ENCODE results near the gene SERPINB5.

Gene SERPINB5

DNA sequence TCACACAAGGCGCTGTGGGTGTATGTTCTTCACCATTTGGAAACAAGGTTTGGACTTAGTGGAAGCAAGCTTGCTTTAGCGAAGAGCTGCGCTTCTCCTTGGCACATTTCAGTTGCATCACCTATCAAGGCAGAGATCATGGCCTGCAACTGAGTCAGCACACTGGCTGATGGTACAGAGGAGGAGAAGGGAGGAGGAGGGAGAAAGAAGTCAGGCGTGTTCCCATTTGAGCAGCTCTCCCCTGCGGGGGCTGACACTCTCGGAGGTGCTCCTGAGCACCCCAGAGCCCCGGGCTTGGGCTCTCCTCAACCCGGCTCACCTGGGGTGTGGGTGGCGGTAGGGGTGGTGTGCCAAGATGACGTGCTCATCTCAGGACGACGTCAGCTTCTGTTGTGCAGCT, 6.0 kb upstream of the SERPINB5 start:
- DNase-seq (ENCODE audit: low read depth) = no peak

DNA sequence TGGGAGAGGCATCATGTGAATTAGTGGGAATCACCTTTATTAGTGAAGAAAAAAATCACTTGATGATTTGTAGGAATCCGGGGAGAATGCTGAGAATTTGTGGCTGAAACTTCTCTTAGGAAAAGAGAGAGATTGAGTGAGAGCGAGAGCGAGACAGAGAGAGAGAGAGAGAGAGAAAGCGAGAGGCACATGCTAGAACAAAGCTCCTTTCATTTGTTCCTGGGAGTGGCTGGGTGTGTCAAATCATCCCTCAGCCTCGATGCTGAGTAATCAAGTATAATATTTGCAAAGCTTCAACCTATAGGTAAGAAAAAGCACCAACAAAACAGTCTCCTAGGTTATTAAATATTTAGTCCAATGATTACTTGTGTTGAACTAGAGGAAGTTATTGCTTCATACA, 4.4 kb upstream of the SERPINB5 start:
- DNase-seq (ENCODE audit: low read depth) = no peak

DNA sequence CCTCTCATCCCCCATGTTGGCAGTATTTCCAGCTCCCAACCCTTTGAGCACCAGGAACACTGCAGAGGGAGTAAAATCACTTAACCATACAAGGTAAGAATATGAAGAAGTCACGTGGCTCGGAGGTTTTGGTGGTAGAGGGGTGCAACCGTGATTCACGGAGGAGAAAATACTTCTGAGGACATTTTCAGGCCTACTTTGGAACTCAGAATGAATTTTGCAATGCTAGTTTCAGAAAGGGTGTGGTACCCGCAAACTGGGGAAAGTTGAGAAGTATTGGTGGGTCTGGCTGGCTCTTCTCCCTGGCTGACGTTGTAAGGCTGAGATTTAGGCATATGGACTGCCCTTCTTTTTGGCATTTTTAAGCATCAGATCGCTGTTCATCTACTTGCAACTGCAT, 442 bp downstream of the SERPINB5 start:
- DNase-seq (ENCODE audit: low read depth) = no peak

DNA sequence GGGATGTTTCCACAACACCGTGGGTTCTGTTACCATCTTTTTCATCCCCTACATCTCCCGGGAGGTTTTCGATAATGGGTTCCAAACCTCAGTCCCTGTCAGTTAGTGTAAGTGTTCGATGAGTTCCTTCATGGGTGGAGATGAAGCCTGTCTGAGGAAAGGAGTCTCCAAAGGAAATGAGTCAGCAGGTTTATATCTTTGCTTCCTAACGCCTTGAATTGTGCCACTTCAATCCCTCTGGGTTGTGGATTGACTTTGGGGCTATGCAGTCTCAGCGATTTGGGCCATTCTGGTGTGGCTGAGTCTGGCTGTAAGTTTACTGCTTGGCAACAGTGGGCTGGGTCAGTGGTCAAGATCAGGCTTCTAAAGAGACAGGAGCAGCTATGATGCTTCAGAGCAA, 1.2 kb downstream of the SERPINB5 start:
- no peak for DNase-seq (ENCODE audit: low read depth)

DNA sequence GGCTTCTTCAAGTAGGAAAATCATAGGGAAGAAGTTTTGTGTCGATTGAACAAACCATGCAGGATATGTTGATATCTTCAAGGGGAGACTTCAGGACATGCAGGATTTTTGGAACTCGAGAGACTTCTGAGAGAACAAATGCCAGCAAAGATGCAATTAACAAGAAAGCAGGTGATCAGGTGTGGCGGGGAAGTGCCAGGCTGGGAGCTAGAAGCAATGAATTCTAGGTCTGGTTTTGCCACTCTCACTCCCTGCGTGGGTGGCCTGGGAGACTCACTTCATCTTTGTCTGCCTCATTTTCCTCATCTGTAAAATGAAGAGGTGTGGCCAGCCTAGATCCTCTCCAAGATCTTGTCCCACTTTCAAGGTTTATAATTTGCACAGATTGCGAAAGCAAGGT, 3.1 kb downstream of the SERPINB5 start:
- no peak for DNase-seq (ENCODE audit: low read depth)

DNA sequence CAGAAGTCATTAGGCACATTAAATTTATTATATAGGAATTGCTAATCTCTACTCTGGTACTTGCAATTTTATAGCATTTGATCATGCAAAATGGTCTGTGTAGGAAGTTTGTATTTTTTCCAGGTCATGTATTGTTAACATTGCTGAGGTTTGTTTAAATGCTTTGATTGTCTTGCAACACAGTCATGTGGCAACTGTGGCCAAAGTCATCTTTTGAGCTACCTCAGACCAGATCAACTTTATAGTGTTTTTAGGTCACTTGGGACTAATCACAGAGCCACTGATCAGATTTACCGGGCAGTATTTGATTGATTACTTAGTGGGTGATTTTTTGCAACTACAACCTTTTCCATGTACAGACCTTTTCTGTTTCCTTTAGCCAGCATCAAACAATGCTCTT, 3.7 kb downstream of the SERPINB5 start:
- no peak for DNase-seq (ENCODE audit: low read depth)

DNA sequence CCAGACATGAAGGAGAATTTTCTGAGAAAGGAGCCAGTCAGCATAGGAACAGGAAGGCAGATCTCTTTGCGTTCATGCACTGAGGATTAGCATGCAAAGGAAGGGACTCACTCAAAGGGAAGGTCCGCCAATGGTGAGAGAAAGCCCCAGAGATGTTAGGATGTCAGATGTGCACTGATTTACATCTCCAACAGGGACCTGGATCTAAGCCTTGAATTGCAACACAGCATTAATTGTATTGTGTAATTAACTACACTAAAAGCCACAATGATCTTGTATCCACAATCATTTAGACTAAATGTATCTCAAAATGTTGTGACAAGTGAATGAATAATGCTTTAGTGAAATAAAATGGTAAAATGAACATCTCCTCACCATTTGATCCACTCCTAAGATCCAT, 4.2 kb downstream of the SERPINB5 start:
- DNase-seq (ENCODE audit: low read depth) = no peak

DNA sequence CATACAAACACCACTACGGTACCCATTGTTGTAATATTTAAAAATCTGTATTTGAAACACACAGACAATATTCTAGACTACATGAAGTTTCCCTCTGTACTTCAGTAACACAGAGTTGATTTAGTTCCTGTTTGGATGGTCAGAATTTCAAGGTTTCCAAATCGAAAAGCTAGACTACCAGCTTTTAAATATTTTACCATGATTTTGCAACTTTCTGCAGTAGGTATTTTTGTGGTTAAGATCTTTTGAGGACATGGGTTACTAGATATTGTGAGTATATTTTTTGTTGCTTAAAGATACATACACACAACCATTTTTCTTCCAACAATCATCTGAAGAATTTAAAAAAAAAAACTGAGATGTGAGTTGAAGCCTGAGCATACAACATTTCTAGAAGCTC, 10.9 kb downstream of the SERPINB5 start:
- no peak for DNase-seq (ENCODE audit: low read depth)

DNA sequence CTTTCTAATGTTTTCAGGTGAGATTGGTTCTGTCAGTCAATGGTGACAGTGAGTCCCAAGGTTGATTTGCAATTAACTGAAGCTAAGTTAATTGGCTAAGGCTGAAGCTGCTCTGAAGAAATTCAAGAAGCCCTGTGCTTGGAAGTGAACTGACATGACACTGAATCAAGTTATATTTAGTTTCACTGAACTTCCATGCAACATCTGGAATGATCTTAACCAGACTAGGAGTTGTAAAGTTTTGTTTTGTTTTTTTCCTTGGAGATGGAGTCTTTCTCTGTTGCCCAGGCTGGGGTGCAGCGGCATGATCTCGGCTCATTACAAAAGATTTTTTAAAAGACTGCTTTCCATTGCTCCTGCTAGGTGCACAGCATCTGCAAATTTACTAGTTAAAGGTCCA, 11.4 kb downstream of the SERPINB5 start:
- DNase-seq (ENCODE audit: low read depth) = no peak

DNA sequence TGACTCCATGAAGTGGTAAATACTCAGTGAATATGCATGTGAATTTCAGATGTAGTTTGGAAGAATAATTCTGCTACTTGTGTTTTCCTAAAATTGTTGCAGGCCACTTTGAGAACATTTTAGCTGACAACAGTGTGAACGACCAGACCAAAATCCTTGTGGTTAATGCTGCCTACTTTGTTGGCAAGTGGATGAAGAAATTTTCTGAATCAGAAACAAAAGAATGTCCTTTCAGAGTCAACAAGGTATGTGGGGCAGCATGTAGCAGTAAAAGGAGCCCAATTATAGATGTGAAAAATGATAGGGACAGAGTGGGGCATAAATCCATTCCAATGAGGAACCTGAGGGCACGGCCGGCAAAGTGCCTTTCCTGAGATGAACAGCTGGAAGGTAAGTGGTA, 16.1 kb downstream of the SERPINB5 start:
- DNase-seq (ENCODE audit: low read depth) = no peak

DNA sequence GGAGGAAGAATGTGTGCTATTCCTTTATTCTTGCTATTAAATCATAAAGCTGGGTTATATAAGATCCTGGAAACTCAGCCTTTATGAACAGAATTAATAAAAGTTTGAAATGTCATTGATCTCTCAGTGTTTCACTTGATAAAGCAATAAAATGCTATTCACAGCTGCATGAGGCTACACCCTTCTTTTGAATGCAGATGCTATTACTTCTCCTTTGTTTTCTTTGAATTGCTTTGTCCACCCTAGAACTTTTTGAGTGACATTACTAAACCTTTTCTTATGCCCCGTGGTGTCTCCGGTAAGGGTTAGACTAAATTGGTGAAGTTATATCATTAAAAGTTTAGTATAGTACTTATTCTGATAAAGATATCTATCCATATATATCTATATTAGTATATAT, 18.9 kb downstream of the SERPINB5 start:
- DNase-seq (ENCODE audit: low read depth) = no peak

DNA sequence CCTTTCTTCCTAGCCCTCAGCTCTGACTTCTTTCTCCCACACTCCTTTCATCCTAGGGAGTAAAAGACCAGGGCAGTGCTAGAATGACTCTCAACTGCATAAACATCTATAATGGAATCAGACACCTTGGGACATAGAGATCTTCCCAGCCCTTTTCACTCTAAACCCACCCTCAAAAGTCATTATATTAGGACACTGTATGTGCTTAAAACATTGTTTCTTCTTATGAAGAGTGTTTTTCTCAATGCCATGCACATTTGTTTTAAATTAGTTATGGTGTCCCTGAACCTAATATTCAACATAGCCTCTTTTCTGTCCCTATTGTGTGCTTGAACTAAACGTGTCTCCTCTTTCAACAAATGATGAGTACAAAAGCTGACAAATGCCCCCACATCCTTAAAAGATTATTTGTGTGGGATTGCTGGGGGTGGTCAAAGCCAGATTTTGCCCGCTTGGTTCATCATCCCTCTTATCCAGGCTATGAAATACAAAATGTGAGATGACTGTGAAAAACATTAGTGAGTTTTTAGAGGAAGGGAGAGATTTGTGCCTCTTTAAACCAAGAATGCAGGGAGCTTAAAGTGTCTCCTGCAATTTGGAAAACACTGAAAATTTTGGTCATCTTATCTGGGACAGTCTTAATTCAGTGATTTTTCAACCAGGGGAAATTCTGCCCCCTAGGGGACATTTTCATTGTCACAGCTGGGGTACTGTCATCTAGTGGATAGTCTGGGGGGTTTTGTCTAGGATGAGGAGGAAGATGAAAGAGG, 29.0 kb downstream of the SERPINB5 start:
- no peak for DNase-seq (ENCODE audit: low read depth)

DNA sequence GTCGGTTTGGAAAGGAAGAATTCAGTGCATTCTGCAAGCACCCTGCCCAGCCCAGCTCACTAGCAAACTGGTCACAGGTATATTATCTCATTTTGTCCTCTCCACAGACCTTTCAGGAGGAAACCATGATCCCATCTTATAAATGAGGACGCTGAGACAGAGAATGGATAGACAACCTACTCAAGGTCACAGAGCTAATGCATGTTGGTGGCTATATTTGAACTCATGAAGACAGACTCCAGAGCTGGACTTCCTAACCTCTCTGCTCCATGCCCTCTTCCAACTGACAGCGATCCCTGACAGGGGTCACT, 29.5 kb downstream of the SERPINB5 start:
- DNase-seq (ENCODE audit: low read depth) = no peak

DNA sequence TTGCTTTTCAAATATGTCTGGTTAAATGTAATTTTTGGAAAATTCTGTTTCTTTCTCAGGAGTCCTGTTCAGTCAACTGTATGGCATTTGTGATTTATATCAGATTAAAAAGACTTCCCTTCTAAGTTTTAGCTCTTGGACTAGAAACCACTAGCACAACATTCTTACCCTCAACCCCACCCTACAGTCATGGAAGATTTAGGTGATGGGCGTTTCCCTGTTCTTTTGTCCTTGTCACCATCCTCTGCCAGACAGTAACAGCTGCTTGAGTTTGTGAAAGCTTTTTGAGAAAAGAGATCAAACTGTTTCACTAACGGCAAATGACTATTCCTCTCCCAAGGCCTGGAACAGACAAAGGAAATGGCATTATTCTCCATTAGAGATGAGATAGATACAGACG, 31.8 kb downstream of the SERPINB5 start:
- DNase-seq (ENCODE audit: low read depth) = no peak

DNA sequence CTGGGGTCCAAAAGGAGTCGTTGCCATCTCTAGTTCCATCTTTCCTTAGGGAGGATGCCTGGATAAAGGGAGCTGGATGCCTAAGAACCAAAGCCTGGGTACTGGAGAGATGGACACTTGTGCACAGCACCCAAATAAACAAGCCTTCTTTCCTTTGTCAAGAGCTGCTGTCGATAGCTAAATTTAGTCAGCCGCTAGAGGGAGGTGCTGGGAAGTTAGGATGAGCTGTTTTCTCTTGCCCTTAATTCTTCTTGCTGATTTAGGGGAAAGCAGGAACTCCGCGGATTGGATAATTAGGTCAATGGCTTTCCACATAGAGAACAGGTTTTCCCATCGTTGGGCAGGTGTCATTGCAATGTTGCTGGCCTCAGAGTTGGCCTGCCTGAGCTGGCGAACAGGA, 34.5 kb downstream of the SERPINB5 start:
- DNase-seq (ENCODE audit: low read depth) = no peak

DNA sequence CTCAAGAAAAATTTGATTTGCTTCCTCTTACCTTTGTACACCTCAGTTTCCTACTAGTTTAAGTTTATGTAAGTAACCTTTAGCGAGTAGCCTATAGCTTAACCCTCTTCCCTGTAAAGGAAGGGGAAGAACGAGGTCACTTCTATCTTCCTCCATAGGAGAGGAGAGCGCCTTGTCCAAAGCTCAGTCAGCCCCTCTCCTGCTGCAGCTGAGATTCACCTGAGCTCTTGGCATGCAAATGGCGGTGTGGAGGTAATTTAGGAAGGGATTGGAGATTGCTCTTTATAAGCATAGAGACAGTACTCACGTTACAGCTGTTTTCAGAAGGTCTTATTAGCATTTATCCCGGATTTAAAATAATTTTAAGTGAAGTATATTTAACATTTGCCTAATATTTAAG, 37.6 kb downstream of the SERPINB5 start:
- no peak for DNase-seq (ENCODE audit: low read depth)

DNA sequence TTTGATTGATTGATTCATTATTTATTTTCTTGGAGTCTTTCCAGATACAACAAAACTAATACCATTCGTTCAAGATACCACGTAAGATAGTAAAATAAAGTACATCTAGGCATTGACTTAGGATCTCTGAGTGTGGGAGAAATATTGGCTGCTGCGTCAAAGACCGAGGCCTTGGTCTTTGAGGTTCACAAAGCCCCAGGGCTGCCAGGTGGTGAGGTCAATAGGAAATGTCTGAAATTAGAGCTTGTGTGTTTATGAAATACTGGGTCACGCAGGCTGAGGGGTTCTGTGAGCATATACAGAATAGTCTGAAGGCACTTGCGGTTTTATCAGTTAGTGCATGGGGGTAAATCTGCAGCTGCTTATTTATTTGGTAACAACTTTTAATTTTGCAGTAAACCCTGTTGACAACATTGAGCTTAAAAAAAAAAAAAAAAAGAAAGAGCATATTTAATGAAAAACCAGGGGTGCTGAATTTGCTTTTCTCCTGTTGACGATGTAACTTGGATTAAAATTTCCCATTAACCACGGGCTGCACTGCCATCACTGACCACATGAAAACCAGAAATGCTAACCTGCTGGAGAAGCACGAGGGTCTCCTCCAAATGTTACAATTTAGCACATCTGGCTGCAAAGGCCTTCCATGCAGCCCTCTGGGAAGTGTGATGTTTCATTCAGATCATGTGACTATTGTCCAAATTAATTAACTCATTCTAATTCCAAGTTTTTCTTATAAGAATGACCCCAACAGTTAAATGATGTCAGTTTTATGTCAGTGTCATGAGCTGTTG, 38.3 kb downstream of the SERPINB5 start:
- DNase-seq (ENCODE audit: low read depth) = no peak

DNA sequence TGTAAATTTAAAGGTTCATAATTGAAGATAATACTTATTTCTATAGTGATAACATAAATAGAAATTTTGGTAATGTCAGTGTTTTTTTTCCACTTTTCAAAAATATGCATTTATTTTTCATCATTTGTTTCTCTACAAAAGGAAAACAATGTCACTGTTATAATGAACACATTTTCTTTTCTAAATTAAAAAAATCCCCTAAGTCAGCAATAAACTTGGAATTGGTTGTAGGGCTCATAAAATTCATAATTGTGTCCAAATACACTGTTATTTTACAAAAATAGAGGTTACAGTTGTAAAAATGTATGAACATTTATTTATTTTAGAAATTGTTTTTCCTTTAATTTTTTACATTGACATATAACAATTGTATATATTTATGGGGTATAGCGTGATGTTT, 39.0 kb downstream of the SERPINB5 start:
- no peak for DNase-seq (ENCODE audit: low read depth)

DNA sequence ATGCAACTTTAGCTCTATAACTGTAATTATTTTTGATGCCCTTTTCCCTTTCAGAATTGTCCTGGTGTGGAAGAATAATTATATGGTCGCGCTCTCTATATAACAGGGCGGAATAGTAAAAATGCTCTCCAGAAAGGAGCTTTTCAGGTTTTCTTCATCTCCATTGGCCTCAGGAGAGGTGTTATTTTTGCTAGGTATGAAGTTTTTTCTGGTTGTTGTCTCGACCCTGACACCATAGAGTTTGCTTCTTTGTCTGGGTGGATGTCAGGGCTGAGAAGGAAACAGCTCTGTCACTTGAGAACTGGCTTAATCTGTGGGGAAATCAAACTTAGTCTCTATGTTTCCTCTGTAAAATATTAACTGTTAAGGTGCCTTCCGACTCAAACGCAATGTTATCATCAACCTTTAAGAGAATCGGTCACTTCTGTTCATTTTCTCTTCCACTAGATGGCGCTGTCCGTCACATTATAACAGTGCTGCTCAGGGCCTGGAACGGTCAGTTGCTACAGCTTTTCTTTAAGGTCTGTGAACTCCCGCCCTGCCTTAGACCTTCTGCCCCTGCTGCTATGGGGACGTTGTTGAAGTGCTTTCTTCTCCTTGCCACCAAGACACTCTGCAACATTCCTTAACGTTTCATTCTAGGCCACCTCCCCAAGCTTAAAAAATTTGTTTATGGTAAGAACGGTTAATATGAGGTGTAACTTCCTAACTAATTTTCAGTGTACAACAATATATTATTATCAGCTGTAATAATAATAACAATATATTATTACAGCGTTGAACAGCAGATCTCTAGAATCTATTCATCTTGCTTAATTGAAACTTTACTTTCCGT, 41.6 kb downstream of the SERPINB5 start:
- DNase-seq (ENCODE audit: low read depth) = peak; percentile 21

DNA sequence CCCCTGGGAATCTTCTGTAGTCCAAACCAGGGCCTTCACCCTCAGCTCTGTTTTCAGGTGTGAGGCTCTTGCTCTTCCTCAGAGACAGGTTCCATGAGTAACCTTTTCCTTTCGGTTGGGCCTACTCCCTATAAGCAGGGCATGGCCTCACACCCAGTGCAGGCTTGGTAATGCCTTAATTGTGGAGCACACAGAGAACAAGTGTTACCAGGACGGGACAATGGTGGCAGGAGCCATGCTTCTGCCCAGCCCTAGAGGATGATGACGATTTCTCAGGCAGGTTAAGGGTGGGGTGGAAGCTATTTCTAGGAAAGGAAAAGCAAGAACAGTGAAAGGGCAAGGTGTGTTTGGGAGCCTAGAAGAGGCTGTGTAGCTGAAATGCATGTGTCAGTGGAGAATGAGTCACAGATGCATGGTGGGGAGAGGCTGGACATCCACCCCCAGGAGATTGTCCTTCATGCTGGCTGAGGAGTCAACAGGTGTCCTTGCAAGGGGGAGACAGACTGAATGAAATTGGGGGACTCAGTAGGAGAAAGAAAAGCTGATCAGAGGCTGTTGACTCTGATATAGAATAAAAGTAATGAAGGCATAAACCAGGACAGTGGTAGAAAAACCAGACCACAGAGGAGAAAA, 43.4 kb downstream of the SERPINB5 start:
- DNase-seq (ENCODE audit: low read depth) = no peak

DNA sequence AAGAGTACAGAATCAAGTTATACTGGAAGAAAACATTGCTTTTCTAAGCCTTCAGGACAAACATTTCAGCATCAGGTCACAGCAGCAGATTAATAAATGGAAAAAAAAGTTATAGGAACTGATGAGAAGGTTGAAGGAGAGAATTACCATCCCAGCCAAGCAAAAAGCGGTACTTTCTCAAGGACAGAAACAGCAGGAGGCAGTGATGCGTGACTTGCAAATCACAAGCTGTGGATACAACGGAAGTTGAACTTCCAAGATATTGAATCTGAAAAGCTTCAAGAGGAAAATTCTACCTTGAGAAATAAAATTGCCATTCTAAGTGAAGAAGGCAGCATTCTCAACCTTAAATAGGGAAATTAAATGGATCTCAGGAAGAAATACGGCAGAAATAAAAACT, 46.9 kb downstream of the SERPINB5 start:
- DNase-seq (ENCODE audit: low read depth) = no peak

DNA sequence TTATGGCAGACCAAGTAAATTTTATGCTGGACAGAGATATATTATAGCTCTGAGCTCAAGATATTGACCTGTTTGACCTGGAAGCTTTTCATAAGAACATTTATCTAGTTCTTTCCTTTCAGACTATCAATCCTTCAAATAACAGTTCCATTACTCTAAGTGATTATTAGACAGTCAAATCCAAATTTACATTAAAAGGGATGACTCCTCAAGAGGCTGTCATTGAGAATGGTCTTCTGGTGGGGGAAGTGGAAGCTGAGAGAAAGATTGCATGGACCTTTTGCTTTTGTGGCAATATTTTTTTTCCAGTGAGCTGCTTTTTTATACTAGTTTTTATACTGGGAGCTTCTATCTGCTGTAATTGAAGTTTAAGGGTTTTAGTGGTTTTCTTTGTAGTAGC, 50.5 kb downstream of the SERPINB5 start:
- DNase-seq (ENCODE audit: low read depth) = no peak
